Osteocyte (in vitro differentiated cells): ENCODE data around the gene KLHL20. TPM values are rescaled to one million over a fixed set of nuclear protein-coding genes. Genes with fewer than 3 reads are reported as not detected.
"Not testable (repeated sequence)": the region's sequence is repeated elsewhere in the genome, so short reads cannot be mapped to it uniquely, and the experiment has no call there.

Experiments
- DNase-seq: peaks from one replicate; pipeline ENCODE4 v3.0.0; 2021; ENCODE audit warnings: mixed read lengths; ENCODE audit not compliant: unreplicated experiment; ENCODE audit errors: extremely low spot score
- H3K27ac Mint-ChIP-seq: one replicate; pipeline ENCODE4 v1.8.0; 2021; ENCODE audit warnings: mild to moderate bottlenecking, mixed read lengths; ENCODE audit not compliant: unreplicated experiment
- H3K27me3 Mint-ChIP-seq: one replicate; pipeline ENCODE4 v1.8.0; 2021; ENCODE audit warnings: mixed read lengths; ENCODE audit not compliant: unreplicated experiment
- H3K36me3 Mint-ChIP-seq: one replicate; pipeline ENCODE4 v1.8.0; 2021; ENCODE audit warnings: mixed read lengths; ENCODE audit not compliant: unreplicated experiment
- H3K4me1 Mint-ChIP-seq: one replicate; pipeline ENCODE4 v1.8.0; 2021; ENCODE audit warnings: mixed read lengths; ENCODE audit not compliant: unreplicated experiment
- H3K4me3 Mint-ChIP-seq: one replicate; pipeline ENCODE4 v1.8.0; 2021; ENCODE audit warnings: mild to moderate bottlenecking, moderate library complexity, mixed read lengths; ENCODE audit not compliant: unreplicated experiment
- H3K9me3 Mint-ChIP-seq: one replicate; pipeline ENCODE4 v1.8.0; 2021; ENCODE audit warnings: mixed read lengths; ENCODE audit not compliant: unreplicated experiment
- CTCF ChIP-seq: fragments of 200-600 bp; sonication (generic); IDR thresholded peaks from 2 replicates; pipeline ENCODE4 v1.5.0; 2021; ENCODE audit warnings: antibody characterized with exemption, mild to moderate bottlenecking, moderate library complexity
- total RNA-seq: library from RNA; stranded (reverse); gene quantifications from 2 replicates; pipeline ENCODE4 v1.2.1, GENCODE V29; 2021

Gene KLHL20
- total RNA-seq, 1 donor from 2014 or later: 27.1 TPM

GRCh38 chr1:173682184-173682583 lies 32.6 kb upstream of the KLHL20 start:
- H3K27me3 Mint-ChIP-seq: no peaks in the 10 kb centered on the region
- H3K4me1 Mint-ChIP-seq: no peaks in the 10 kb centered on the region
- no peak for DNase-seq
- H3K27ac Mint-ChIP-seq: no peak overlapping the region
- TF ChIP-seq CTCF: no peak
- no peak overlapping the region for H3K4me3 Mint-ChIP-seq
- H3K36me3 Mint-ChIP-seq: no peaks in the 10 kb centered on the region
- H3K9me3 Mint-ChIP-seq: no peaks in the 10 kb centered on the region

DNA sequence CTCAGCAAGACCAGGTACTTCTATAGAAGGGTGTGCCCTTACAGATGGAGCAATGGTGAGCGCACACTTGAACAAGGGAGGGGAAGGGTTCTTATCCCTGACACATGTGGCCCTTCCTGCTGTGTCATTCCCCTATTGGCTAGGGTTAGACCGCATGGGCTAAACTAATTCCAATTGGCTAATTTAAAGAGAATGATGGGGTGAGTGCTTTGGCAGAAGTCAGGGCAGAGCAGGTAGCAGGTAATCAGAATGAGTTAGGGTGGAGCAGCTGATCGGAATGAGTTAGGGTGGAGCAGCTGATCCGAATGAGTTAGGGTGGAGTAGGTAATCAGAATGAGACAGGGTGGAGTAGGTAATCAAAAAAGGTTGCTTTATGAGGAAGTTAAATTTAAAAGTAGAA lies 30.9 kb upstream of the KLHL20 start:
- H3K4me3 Mint-ChIP-seq, H3K27ac Mint-ChIP-seq, DNase-seq, H3K9me3 Mint-ChIP-seq, H3K4me1 Mint-ChIP-seq, H3K27me3 Mint-ChIP-seq, H3K36me3 Mint-ChIP-seq: not testable (repeated sequence)

DNA sequence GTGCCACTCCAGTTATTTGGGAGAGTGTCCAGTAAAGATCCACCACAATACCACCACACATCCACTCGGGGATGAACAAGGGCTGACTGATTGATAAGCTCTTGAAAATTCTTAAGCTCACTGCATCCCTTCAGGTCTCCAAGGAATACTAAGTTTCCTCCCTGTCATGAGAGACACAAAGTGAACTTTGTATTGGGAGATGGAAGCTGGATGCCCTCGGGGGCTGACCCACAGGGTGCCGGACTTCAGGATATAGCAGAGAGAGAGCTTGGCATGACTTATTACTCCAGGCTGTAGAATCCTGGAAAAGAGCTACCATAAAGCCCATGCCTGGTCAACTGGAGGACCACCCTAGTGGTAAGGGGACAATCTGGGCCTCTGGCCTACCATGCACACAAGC lies 29.7 kb upstream of the KLHL20 start:
- not testable (repeated sequence) for H3K27me3 Mint-ChIP-seq, H3K4me1 Mint-ChIP-seq, DNase-seq

GRCh38 chr1:173688300-173688699 lies 26.5 kb upstream of the KLHL20 start:
- H3K4me1 Mint-ChIP-seq: peaks cover 8% of the 10 kb centered on the region
- H3K4me3 Mint-ChIP-seq: no peak overlapping the region
- no peak for TF ChIP-seq CTCF
- DNase-seq: no peak
- H3K36me3 Mint-ChIP-seq: no peaks in the 10 kb centered on the region
- no peaks in the 10 kb centered on the region for H3K27me3 Mint-ChIP-seq
- H3K9me3 Mint-ChIP-seq: no peaks in the 10 kb centered on the region
- H3K27ac Mint-ChIP-seq: no peak overlapping the region

More for the DNA sequence above, 29.7 kb upstream of the KLHL20 start:
- not testable (repeated sequence) for H3K4me3 Mint-ChIP-seq, H3K36me3 Mint-ChIP-seq, H3K9me3 Mint-ChIP-seq, H3K27ac Mint-ChIP-seq

DNA sequence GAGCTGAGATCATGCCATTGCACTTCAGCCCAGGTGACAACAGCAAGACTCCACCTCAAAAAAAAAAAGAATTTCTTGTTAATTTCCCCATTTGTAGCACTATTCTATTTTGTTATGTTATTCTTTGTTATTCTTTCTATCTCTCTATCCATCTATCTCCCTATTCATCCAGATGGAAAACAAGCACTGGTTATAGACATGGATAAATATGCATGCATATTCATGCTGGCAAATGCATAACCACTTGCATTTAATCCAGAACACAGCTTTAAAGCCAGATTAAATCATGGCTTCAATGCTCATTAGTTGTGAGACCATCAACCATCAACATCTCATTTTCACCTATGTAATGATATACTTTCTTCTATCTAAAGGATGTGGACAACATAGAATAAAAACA lies 21.5 kb upstream of the KLHL20 start:
- Mint-ChIP-seq H3K27ac (no peak overlapping the region), H3K4me1 (peaks cover 8% of the 10 kb centered on the region), H3K4me3 (no peak overlapping the region), H3K9me3 (no peaks in the 10 kb centered on the region), H3K27me3 (peaks cover 8% of the 10 kb centered on the region), H3K36me3 (no peaks in the 10 kb centered on the region)
- no peak for TF ChIP-seq CTCF
- no peak for DNase-seq

DNA sequence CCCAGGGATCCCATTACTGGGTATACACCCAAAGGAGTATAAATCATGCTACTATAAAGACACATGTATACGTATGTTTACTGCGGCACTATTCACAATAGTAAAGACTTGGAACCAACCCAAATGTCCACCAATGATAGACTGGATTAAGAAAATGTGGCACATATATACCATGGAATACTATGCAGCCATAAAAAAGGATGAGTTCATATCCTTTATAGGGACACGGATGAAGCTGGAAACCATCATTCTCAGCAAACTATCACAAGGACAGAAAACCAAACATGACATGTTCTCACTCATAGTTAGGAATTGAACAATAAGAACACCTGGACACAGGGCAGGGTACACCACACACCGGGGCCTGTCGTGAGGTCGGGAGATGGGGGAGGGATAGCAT lies 13.5 kb upstream of the KLHL20 start:
- H3K9me3 Mint-ChIP-seq, H3K4me3 Mint-ChIP-seq, H3K4me1 Mint-ChIP-seq, DNase-seq, H3K27ac Mint-ChIP-seq, H3K36me3 Mint-ChIP-seq: not testable (repeated sequence)
- peaks cover 24% of the 10 kb centered on the region for H3K27me3 Mint-ChIP-seq

GRCh38 chr1:173702736-173703135 lies 12.0 kb upstream of the KLHL20 start:
- H3K27ac Mint-ChIP-seq: no peak overlapping the region
- H3K4me1 Mint-ChIP-seq: no peaks in the 10 kb centered on the region
- H3K36me3 Mint-ChIP-seq: no peaks in the 10 kb centered on the region
- no peaks in the 10 kb centered on the region for H3K9me3 Mint-ChIP-seq
- peaks cover 24% of the 10 kb centered on the region for H3K27me3 Mint-ChIP-seq
- H3K4me3 Mint-ChIP-seq: no peak overlapping the region
- no peak for TF ChIP-seq CTCF
- DNase-seq: no peak
